LNCaP clone FGC (cell line): ENCODE measurements around the gene THUMPD2.
A peak's percentile ranks its signal among the peaks of the same experiment; 100 is the strongest.

Experiments used
- DNase-seq: peaks from one replicate; pipeline ENCODE4 v3.0.0-alpha.2; 2011; ENCODE audit warnings: low read depth
- H3K4me3 ChIP-seq: 2 replicates; pipeline ENCODE4 v1.5.1; 2011; ENCODE audit warnings: mild to moderate bottlenecking, low read depth, low read length, control low read depth
- CTCF ChIP-seq: IDR thresholded peaks from 2 replicates; pipeline ENCODE4 v1.5.1; 2012; ENCODE audit warnings: mild to moderate bottlenecking; ENCODE audit not compliant: control insufficient read depth, insufficient read depth; ENCODE audit errors: extremely low read depth

THUMPD2 gene

DNA sequence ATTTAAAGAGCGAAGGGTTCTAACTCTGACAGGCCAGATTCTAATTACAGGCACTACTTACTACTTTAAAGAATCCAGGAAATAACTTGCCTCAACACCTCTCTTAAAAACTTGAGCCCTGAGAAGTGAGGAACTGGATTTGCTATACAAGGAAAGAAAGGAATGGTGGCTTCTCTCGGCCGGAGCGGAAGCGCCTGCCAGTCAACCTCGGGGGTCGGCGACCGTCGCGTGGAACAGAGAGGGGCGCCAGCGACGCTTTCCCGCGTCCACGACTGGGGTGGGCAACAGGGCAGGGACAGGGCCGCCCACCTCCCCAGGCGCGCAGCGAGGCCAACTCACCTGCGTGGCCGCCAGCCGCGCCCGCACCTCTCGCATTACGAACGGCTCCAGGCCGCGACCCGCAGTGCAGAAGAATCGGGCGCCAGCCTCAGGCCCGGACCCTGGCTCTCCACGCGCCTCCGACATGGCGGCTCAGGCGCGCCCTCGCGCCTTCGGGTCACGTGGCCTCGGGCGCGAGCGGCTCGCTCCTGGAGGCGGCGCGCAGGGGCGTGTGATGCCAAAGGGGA is at the start of gene THUMPD2:
THUMPD2 (minus strand) TSS at position 484 of the 566 bp plus-strand sequence; CDS start at position 465, 19 bp downstream.
- peak within 1 kb of the TSS; percentile 69 for H3K4me3 ChIP-seq
- no peak for DNase-seq
- TF ChIP-seq CTCF = no peak

- no peak for TF ChIP-seq CTCF
- H3K4me3 ChIP-seq = no peak overlapping the region
- DNase-seq = no peak
These were observed 42.8 kb upstream of the THUMPD2 start for GRCh38 chr2:39821871-39822270.

DNA sequence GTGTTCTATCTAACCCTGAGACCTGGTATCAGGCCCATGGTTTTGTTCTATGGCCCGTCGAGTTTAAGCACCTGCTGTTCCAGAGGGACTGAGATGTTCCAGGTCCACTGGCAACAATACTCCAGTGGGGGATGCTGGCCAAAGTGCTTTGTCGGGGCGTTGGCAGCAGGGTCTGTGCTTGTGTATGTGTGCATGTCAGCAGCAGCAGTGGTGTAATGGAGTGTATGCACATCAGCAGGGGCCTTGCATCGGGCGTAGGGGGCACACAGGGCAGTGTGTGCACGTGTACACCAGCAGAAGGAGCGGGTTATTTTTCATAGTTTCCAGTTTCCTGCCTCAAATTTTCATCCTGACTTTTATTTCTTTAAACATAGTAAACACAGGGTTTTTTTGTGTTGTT is 37.8 kb upstream of the THUMPD2 start:
- DNase-seq = no peak
- no peak for TF ChIP-seq CTCF
- no peak overlapping the region for H3K4me3 ChIP-seq

GRCh38 chr2:39816428-39816827 is 37.4 kb upstream of the THUMPD2 start:
- no peak for TF ChIP-seq CTCF
- DNase-seq = no peak
- no peak overlapping the region for H3K4me3 ChIP-seq

- H3K4me3 ChIP-seq = no peak overlapping the region
- DNase-seq = no peak
- no peak for TF ChIP-seq CTCF
These were observed 27.0 kb upstream of the THUMPD2 start for GRCh38 chr2:39805936-39806608.

DNA sequence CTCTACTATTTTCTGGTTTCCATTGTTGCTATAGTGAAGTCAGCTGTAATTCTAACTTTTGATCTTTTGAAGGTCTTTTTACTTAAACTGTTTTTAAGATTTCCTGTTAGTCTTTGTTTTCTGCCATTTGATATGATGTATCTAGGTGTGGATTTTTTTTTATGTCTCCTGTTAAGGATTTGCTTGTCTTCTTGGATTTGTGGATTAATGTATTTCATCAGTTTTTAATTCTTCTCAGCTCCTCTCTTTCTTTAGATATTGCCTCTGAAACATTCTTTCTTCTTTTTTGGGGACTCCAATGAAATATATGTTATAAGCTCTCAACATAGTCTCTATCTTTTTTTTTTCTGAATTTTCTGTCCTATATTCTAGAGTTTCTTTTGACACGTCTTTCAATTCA is 24.8 kb upstream of the THUMPD2 start:
- H3K4me3 ChIP-seq = no peak overlapping the region
- no peak for DNase-seq
- TF ChIP-seq CTCF = no peak

DNA sequence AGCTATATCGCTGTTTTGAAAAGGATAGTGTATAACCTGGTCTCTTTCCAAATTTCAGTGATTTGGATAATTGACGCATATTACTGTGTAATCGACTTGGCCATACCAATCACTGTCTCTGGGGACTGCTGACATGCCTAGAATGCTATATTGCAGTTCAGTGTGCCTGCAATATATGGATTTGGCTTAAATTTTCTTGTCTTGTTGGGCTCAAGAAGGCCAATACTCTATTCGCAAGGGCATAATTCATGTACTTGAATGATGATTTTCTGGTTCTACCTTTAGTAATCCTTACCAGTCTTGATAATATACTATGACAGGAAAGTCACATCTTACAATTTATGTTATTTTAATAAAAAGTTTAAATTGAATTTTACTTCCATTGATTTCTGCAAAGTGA is 21.7 kb upstream of the THUMPD2 start:
- no peak for DNase-seq
- TF ChIP-seq CTCF = no peak
- no peak overlapping the region for H3K4me3 ChIP-seq
